Heart right ventricle (tissue), 16 donors: ENCODE data around the gene CREB5. TPM values are rescaled to one million over a fixed set of nuclear protein-coding genes. Genes with fewer than 3 reads are reported as not detected.

Experiments
- ATAC-seq, 8 donors: fragments of 200-7000 bp; cut with Tn5 transposase; one replicate each; pipeline ENCODE4 v1.9.1; 2020; ENCODE audit warnings: mild to moderate bottlenecking in 8 of 8, moderate library complexity in 8 of 8, moderate number of reproducible peaks in 1 of 8
- DNase-seq, 2 donors: peaks; one replicate each; pipeline ENCODE4 v3.0.0-alpha.2; 2020
- H3K27ac ChIP-seq, 10 donors: fragments of 200-600 bp; sonication (generic) in 2 of 10; one replicate each; pipeline versions ENCODE4 v1.5.0 to v1.8.0; 2020 to 2022; ENCODE audit warnings: mild to moderate bottlenecking in 3 of 10
- H3K27me3 ChIP-seq, 7 donors: fragments of 200-600 bp; one replicate each; pipeline ENCODE4 v1.8.0; 2021 to 2022; ENCODE audit warnings: mild to moderate bottlenecking in 2 of 7
- H3K36me3 ChIP-seq, 9 donors: fragments of 200-600 bp; sonication (generic) in 1 of 9; one replicate each; pipeline versions ENCODE4 v1.5.0 to v1.8.0; 2020 to 2022; ENCODE audit warnings: mild to moderate bottlenecking in 2 of 9
- H3K4me1 ChIP-seq, 9 donors: fragments of 200-600 bp; sonication (generic) in 1 of 9; one replicate each; pipeline versions ENCODE4 v1.5.0 to v1.8.0; 2020 to 2022; ENCODE audit warnings: mild to moderate bottlenecking in 4 of 9
- H3K4me3 ChIP-seq, 10 donors: fragments of 200-600 bp; sonication (generic) in 2 of 10; one replicate each; pipeline versions ENCODE4 v1.5.0 to v1.8.0; 2020 to 2022; ENCODE audit warnings: mild to moderate bottlenecking in 7 of 10, moderate library complexity in 2 of 10
- H3K9me3 ChIP-seq, 11 donors: fragments of 200-600 bp in 10 of 11; sonication (generic) in 2 of 11; one replicate each; pipeline versions ENCODE4 v1.5.0 to v1.8.0; 2013 to 2022; ENCODE audit warnings: mild to moderate bottlenecking in 2 of 11, control low read depth in 1 of 11, moderate library complexity in 1 of 11
- WGBS, 2 donors: extraction: QIAGEN DNeasy Blood & Tissue Kit; methylation state at CpG; one replicate each; pipeline ENCODE4 v1.1.7; 2013; ENCODE audit warnings: inconsistent platforms in 1 of 2; 5-methylcytosine and 5-hydroxymethylcytosine counted together
- intact Hi-C, 10 donors: fragments of 100-400 bp; cut with DNase I; formaldehyde crosslinking; loops; one replicate each; pipeline versions ENCODE4 v1.11.1 to v1.14.2; 2022
- polyA plus RNA-seq, 2 donors: library from polyadenylated mRNA; stranded (reverse); fragments of 200-250 nt; gene quantifications; one replicate each; pipeline ENCODE4 v1.2.3, GENCODE V29; 2013
- total RNA-seq, 10 donors: library from RNA; stranded (reverse); fragmentation: NEBNext Ultra II Directional in 3 of 10; extraction: Animal tissue kit (Norgen Biotek cat#: 25700) in 3 of 10; gene quantifications; one replicate each; pipeline versions ENCODE4 v1.2.1 to v1.2.4, GENCODE V29; 2021 to 2023
- TF ChIP-seq, protein P1 (sequence below), 9 donors: fragments of 200-600 bp; sonication (generic) in 2 of 9; IDR thresholded peaks; one replicate each; pipeline versions ENCODE4 v1.5.0 to v1.8.0; 2021 to 2022; ENCODE audit warnings: antibody characterized with exemption in 9 of 9, mild to moderate bottlenecking in 5 of 9, moderate library complexity in 1 of 9
- donor health status: Arrhythmogenic right ventricular cardiomyopathy.
- donor health status: ischemic (EF 13 %, LVEDD 7.1; RV severe dilation, severe dysfunction).
- donor health status: healthy with polysubstance abuse.
- donor health status: DM: no; HTN: yes; CAD: no.
- donor health status: DM: no; HTN: no; CAD: no.
- donor health status: ischemic (EF 25% LVEDD 6.9; RV normal size, moderate dysfunction).
- donor health status: ischemic (EF 25% LVEDD 5.7; RV mildly dilated, moderate dysfunction).
- donor health status: healthy.
- donor health status: DM: yes; HTN: yes; CAD: no.
- donor health status: Ischemic cardiomyopathy.
- donor health status: ischemic (EF 35%, LVEDD 5.7; RV mildly dilated, moderate dysfunction).
- donor health status: nonischemic (EF 11% LVEDD 7.7; RV severe dilation, severe dysfunction).
- donor health status: DM: yes; HTN: yes; CAD: no.
- donor health status: PGD.
- donor health status: ischemic (EF 29% LVEDD 5.4; RV normal size, mild dysfunction).
- donor health status: nonischemic (EF 23%, LVEDD 6.1; RV moderate dilation, normal function).

The CREB5 gene
- total and polyA plus RNA-seq, 12 donors = 4.7 to 170 (median 19.0) TPM

DNA sequence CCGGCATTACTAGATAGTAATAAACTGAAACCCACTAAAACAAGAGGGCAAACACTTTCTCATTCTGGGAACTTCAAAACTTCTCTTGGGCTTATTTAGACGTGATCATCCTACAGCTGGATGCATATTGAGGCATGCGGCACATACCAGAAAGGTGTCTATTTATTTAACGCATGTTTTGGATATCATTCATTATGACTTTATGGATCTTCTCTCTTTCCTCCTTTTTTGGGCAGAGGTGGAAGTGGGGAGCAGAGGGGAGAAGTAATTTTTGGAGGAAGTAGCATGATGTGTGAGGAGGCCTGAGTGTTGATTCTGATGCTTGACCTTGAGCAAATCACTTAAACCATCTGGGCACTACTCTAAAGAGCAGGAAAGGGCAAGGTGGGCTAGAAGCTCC lies 275.2 kb downstream of the CREB5 start:
- ATAC-seq (no peak), DNase-seq (no peak)
- intact Hi-C loops = loop anchor here in 7 of 10 donors (5.0 to 10.0 kb wide), 7 partner anchors 60 to 283 kb away; partner anchors contain the start of genes CREB5 (in 1 of the 7) and TRIL (in 1 of the 7)
- TF ChIP-seq, protein P1, sequence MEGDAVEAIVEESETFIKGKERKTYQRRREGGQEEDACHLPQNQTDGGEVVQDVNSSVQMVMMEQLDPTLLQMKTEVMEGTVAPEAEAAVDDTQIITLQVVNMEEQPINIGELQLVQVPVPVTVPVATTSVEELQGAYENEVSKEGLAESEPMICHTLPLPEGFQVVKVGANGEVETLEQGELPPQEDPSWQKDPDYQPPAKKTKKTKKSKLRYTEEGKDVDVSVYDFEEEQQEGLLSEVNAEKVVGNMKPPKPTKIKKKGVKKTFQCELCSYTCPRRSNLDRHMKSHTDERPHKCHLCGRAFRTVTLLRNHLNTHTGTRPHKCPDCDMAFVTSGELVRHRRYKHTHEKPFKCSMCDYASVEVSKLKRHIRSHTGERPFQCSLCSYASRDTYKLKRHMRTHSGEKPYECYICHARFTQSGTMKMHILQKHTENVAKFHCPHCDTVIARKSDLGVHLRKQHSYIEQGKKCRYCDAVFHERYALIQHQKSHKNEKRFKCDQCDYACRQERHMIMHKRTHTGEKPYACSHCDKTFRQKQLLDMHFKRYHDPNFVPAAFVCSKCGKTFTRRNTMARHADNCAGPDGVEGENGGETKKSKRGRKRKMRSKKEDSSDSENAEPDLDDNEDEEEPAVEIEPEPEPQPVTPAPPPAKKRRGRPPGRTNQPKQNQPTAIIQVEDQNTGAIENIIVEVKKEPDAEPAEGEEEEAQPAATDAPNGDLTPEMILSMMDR (IDR thresholded peaks at IDR 0.05) = no peak
- H3K36me3 ChIP-seq = no peaks in the 10 kb centered on the region
- H3K27ac ChIP-seq = peak overlapping the region in 7 of 10 donors; percentile 84 to 96 (median 90)
- WGBS, 2 donors = 36 to 50% methylated on average over 4 of the region's 4 CpGs
- no peaks in the 10 kb centered on the region for H3K9me3 ChIP-seq
- peak overlapping the region in 9 of 10 donors; percentile 40 to 69 (median 56) for H3K4me3 ChIP-seq
- no peaks in the 10 kb centered on the region for H3K27me3 ChIP-seq
- H3K4me1 ChIP-seq = peaks cover 3 to 60% (median 41%) of the 10 kb centered on the region in 9 donors

DNA sequence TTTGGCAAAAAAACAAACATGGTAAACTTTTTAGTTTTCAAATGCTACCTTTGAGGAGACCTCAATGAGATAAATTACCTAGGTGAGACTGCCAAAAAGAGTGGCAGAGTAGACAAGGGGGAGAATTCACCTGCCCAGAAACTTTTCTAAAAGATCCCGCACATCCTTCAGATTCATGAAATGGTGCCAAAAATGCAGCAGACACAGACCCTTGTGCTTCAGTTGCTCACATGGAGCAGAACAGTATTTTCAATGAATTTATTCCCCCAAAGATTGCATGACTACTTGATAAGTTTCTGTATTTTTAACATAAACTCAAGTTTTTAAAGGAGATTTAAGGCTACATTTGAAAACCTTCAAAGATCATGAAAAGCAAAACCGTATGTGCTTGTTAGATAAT lies 275.9 kb downstream of the CREB5 start:
- peak overlapping the region in 7 of 10 donors; percentile 40 to 69 (median 58) for H3K4me3 ChIP-seq
- TF ChIP-seq, protein P1 (IDR thresholded peaks at IDR 0.05) = no peak
- no peaks in the 10 kb centered on the region for H3K36me3 ChIP-seq
- H3K4me1 ChIP-seq = peaks cover 3 to 58% (median 41%) of the 10 kb centered on the region in 9 donors
- H3K27me3 ChIP-seq = no peaks in the 10 kb centered on the region
- 46 to 50% methylated on average over 2 of the region's 2 CpGs for WGBS, 2 donors
- H3K9me3 ChIP-seq = no peaks in the 10 kb centered on the region
- peak overlapping the region in 6 of 10 donors; percentile 86 to 96 (median 92) for H3K27ac ChIP-seq
- intact Hi-C loops = loop anchor here in 7 of 10 donors (5.0 to 10.0 kb wide), 7 partner anchors 59 to 283 kb away; partner anchors contain the start of genes CREB5 (in 1 of the 7) and TRIL (in 1 of the 7)
- ATAC-seq (no peak), DNase-seq (no peak)

DNA sequence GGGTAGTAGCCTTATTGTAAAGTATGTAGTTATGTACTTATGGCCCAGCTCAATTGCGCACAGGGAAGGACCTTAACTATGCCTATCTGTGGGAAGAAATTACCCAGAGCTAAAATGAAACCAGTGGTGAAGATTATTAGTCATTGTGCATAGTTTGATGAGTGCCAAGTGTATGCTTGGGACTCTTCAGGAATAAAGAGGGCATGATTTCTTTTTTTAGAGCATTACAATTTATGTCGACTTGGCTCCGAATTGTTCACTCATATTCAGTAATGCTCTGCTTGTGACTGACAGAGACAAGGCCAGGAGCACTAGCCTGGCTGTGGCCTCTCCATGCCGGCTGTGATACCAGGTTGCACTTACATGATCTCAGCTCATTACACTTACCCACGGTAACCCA lies 276.3 kb downstream of the CREB5 start:
- H3K9me3 ChIP-seq = no peaks in the 10 kb centered on the region
- peaks cover 3 to 55% (median 44%) of the 10 kb centered on the region in 9 donors for H3K4me1 ChIP-seq
- WGBS, 2 donors = 24 to 48% methylated on average over 5 of the region's 5 CpGs
- TF ChIP-seq, protein P1 (IDR thresholded peaks at IDR 0.05) = no peak
- no peaks in the 10 kb centered on the region for H3K36me3 ChIP-seq
- intact Hi-C loops = loop anchor here in 7 of 10 donors (5.0 to 10.0 kb wide), 7 partner anchors 59 to 284 kb away; partner anchors contain the start of genes CREB5 (in 1 of the 7) and TRIL (in 1 of the 7)
- peak overlapping the region in 6 of 10 donors; percentile 56 to 69 (median 59) for H3K4me3 ChIP-seq
- peak in 1 of 2 donors; percentile 22 for DNase-seq
- no peaks in the 10 kb centered on the region for H3K27me3 ChIP-seq
- H3K27ac ChIP-seq = peak overlapping the region in 7 of 10 donors; percentile 27 to 96 (median 90)
- peak in 7 of 8 donors; percentile 5 to 73 (median 50) for ATAC-seq

DNA sequence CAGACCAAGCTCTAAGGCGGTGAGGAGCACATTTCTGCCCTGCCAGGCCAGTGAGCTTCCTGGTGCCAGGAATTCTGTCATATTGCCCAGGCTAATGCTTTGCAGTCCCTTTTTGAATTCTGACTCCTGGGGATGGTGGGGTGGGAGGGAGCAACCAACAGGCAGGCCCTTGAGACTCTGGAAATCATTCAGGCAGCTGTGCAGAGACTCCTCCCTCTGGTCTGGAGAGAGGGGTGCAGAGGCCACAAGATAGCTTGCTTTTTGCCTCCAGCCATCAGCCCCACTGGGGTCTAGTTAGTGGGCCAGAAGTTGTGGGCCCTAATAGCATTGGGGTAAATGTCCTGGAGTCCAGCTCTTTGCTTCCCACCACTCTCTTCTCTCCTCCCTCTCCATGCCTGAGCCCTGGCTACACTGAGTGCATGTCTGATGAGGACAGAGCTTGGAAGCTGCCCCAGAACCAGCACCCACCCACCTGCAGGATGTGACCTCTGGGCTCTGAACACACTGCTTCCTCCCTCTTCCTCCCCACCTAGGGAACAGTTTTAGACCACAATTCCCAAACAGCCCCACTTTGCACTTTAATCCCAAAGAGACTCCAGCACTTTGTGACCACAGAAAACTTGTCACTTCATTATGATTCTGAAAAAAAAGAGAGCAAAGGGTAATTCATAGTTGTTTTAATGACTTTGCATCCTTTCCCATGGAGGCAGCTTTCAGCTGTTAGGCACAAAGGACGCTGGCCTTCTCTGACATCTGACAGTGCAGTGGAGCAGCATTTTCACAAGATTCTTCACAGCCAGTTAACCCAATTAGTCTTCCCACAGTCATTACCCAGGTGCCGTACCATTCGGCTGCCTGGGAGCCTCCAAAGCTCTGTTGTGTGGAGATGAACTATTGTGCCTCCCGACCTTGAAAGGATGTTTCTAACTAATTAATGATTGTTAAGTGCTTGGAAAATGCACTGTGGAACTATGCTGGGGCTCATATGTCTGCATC lies 283.3 kb downstream of the CREB5 start:
- Histone ChIP-seq H3K27me3 (no peaks in the 10 kb centered on the region), H3K27ac (peak overlapping the region in 9 of 10 donors; percentile 43 to 73 (median 64)), H3K4me3 (no peak overlapping the region), H3K9me3 (no peaks in the 10 kb centered on the region), H3K36me3 (no peaks in the 10 kb centered on the region), H3K4me1 (peaks cover 11 to 63% (median 45%) of the 10 kb centered on the region in 9 donors)
- peak in 1 of 2 donors; percentile 62 for DNase-seq
- WGBS, 2 donors = 61 to 71% methylated on average over 5 of the region's 5 CpGs
- intact Hi-C loops = loop anchor here in 1 of 10 donors (10.0 kb wide), 1 partner anchor 149 kb away; no protein-coding TSS in a partner anchor
- peak; percentile 75 to 94 (median 88) for ATAC-seq
- TF ChIP-seq, protein P1 (IDR thresholded peaks at IDR 0.05) = no peak
